K562 treated with DMSO at 1 percent for 12 hours (cell line): ENCODE data around the gene PDE9A. TPM values are rescaled to one million over a fixed set of nuclear protein-coding genes. Genes with fewer than 3 reads are reported as not detected.

Source experiments
- total RNA-seq: library from RNA; unstranded; fragments of 300-600 nt; gene quantifications from 2 replicates; pipeline ENCODE4 v1.2.3, GENCODE V29; 2022; ENCODE audit not compliant: insufficient read depth

Gene PDE9A
- total RNA-seq, result not detected in 2 replicates

GRCh38 chr21:42653231-42654061 lies at the start of gene PDE9A:
Gene PDE9A, plus strand, starts transcription at chr21:42653621. Its CDS starts 194 bp downstream, at chr21:42653815.

Other genes starting within 250 kb of the PDE9A start
- not detected in 2 replicates for gene UBASH3A, start 249.7 kb upstream of the PDE9A start, total RNA-seq
- not detected in 2 replicates for gene RSPH1, start 157.4 kb upstream of the PDE9A start, total RNA-seq
- gene SLC37A1, start 139.8 kb upstream of the PDE9A start, total RNA-seq, result 1.2 TPM in 2 replicates
- 12.6 and 14.6 TPM in 2 replicates for gene WDR4, start 225.9 kb downstream of the PDE9A start, total RNA-seq
- gene NDUFV3, start 239.7 kb downstream of the PDE9A start, total RNA-seq, result 34.5 and 58.7 TPM in 2 replicates